Measurements from ENCODE around the gene PTTG2. TPM values are rescaled to one million over a fixed set of nuclear protein-coding genes. Genes with fewer than 3 reads are reported as not detected.

Gene PTTG2
- total RNA-seq, 3 donors from 2014 or later: 1.3 TPM; not detected in 2

DNA sequence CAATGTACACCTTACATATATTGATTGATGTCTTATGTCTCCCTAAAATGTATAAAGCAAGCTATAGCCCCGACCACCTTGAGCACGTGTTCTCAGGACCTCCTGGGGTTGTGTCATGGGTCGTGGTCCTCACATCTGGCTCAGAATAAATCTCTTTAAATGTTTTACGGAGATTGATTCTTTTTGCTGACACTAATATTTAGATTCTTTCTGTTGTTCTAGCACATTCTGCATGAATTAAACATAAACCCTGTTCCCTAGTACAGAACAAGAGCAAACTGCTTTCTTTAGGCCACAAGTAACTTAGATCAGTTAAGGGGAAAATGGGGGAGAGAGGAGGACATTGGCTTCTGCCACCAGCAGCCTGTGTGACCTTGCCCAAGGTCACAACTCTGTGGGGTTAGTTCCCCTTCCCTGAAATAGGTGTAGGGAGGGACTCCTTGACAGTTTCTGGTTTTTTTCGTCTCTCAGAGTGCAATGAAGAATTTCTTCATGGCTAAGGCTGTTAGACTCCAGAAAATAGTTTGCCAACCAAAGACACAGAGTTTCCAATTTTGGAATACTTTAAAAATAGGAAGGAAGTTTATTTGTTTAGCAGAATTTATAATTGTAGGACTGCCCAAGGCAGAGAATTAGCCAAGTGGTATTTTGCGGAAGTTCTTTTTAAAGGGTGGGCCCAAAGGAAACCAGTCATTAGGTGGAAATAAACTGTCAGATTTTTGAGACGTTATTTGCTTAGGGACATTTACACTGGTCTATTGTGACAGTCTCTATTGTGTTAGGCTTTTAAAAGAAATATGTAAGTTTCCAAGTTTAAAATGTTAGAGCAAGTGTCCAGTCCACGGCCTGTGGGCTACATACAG is 29.4 kb downstream of the PTTG2 start:
- Histone ChIP-seq H3K4me1 (no peaks in the 10 kb centered on the region), H3K27ac (peak overlapping the region; percentile 41 to 50)

DNA sequence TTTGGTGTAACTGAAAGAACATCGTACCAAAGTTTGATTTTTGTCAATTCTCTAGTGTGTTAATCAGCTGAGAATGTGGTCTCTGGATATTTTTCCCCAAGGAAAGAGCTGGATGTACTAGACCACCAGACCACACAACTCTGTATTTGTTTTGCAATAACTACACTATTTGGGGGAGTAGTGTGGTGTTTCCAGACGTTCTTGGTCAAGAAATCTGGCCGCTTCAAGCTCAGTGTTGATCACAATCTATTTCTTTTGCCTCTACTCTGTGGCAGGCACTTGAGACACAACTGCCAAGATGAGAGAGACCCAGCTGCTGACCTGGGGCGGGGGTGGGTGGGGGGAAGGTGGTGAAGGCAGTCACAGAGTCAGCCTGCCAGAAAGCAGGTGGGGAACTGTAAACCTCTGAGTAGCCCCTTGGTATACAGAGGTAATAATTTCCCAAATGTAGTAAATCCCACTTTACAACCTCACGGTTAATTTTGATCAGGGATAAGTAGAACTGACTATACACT is 30.6 kb downstream of the PTTG2 start:
- peak overlapping the region; percentile 50 to 57 for H3K27ac ChIP-seq
- H3K4me1 ChIP-seq: no peaks in the 10 kb centered on the region
- no peaks in the 10 kb centered on the region for H3K9me3 ChIP-seq

More for the DNA sequence above, 29.4 kb downstream of the PTTG2 start:
- intact Hi-C loops (cut with DNase I; ENCODE audit: low total_unique reads): no loop called here
- Histone ChIP-seq H3K36me3 (no peaks in the 10 kb centered on the region), H3K4me3 (no peak overlapping the region), H3K27me3 (no peaks in the 10 kb centered on the region), H3K9me3 (no peaks in the 10 kb centered on the region)
- no peak for DNase-seq (ENCODE audit: low spot score in 2 of 2)
- TF ChIP-seq POLR2AphosphoS5 (IDR thresholded peaks at IDR 0.05) (no peak), POLR2A (IDR thresholded peaks at IDR 0.05) (no peak)
- TF ChIP-seq, protein P1, sequence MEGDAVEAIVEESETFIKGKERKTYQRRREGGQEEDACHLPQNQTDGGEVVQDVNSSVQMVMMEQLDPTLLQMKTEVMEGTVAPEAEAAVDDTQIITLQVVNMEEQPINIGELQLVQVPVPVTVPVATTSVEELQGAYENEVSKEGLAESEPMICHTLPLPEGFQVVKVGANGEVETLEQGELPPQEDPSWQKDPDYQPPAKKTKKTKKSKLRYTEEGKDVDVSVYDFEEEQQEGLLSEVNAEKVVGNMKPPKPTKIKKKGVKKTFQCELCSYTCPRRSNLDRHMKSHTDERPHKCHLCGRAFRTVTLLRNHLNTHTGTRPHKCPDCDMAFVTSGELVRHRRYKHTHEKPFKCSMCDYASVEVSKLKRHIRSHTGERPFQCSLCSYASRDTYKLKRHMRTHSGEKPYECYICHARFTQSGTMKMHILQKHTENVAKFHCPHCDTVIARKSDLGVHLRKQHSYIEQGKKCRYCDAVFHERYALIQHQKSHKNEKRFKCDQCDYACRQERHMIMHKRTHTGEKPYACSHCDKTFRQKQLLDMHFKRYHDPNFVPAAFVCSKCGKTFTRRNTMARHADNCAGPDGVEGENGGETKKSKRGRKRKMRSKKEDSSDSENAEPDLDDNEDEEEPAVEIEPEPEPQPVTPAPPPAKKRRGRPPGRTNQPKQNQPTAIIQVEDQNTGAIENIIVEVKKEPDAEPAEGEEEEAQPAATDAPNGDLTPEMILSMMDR (IDR thresholded peaks at IDR 0.05): no peak

DNA sequence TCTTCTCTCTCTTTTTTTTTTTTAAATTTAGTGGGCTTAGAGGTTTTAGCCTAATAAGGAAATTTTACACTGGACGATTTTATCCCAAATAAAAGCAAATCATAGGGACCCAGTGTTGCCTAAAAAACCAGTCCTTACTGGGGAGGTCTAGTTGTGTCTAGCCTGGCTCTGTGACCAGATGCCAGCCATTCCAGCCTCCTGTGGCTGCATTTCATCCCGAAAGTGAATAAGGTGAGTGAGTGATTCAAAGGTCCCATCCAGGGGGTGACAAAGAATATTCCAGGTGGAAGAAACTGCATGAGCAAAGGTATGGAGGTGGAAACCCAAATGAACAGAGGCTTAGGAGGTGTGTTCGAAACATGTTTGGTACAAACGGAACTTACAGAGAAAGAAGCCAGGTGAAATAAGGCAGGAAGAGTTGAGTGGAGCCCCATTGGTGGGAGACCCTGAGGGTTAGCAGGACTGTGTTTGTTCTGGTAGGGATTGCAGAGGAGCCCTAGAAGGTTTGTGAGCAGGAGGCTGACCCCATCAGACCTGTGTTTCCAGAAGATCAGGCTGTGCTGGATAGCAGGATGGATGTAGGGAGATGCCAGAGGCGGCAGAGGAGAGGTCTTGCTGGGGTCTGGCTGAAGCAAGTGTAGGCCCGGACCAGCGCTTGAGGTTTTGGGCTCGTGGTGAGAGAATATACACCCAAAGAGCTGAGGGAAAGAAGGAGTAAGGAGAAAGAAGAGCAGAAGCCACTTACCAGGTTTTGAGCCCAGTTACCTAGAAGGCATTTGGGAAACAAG is 31.6 kb downstream of the PTTG2 start:
- Histone ChIP-seq H3K27me3 (no peaks in the 10 kb centered on the region), H3K4me1 (no peaks in the 10 kb centered on the region), H3K27ac (peak overlapping the region in 1 of 2 donors; percentile 21), H3K9me3 (no peaks in the 10 kb centered on the region), H3K4me3 (no peak overlapping the region), H3K36me3 (no peaks in the 10 kb centered on the region)
- no peak for DNase-seq (ENCODE audit: low spot score in 2 of 2)
- TF ChIP-seq POLR2A (IDR thresholded peaks at IDR 0.05): no peak
- TF ChIP-seq, protein P1 (IDR thresholded peaks at IDR 0.05): no peak
- intact Hi-C loops (cut with DNase I; ENCODE audit: low total_unique reads): no loop called here

More for the DNA sequence above, 30.6 kb downstream of the PTTG2 start:
- intact Hi-C loops (cut with DNase I; ENCODE audit: low total_unique reads): no loop called here
- DNase-seq (ENCODE audit: low spot score in 2 of 2): no peak
- Histone ChIP-seq H3K27me3 (no peaks in the 10 kb centered on the region), H3K36me3 (no peaks in the 10 kb centered on the region), H3K4me3 (no peak overlapping the region)
- TF ChIP-seq POLR2A (IDR thresholded peaks at IDR 0.05) (no peak), POLR2AphosphoS5 (IDR thresholded peaks at IDR 0.05) (no peak)
- TF ChIP-seq, protein P1 (IDR thresholded peaks at IDR 0.05): no peak

DNA sequence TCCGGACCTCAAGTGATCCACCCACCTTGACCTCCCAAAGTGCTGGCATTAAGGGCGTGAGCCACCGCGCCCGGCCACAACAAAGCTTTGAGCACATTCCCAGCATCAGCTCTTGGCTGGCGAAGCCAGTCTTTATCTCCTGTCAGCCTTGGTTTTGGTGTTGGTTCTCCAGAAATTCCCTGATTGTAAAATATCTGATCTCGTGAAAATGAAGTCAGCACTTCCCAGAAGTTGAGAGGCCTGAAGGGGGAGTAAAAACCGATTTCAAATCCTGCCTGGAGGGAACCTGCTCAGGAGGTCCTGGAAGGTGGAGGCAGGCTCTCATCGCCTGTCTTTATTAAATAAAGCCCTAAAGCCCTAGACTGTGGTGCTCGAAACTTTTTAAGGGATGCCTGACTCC is 33.6 kb downstream of the PTTG2 start:
- H3K4me3 ChIP-seq: no peak overlapping the region
- no peaks in the 10 kb centered on the region for H3K36me3 ChIP-seq
- H3K27me3 ChIP-seq: no peaks in the 10 kb centered on the region
- DNase-seq (ENCODE audit: low spot score in 2 of 2): no peak
- H3K9me3 ChIP-seq: no peaks in the 10 kb centered on the region
- no peak overlapping the region for H3K27ac ChIP-seq
- no peaks in the 10 kb centered on the region for H3K4me1 ChIP-seq
- intact Hi-C loops (cut with DNase I; ENCODE audit: low total_unique reads): no loop called here
- TF ChIP-seq POLR2AphosphoS5 (IDR thresholded peaks at IDR 0.05) (no peak), POLR2A (IDR thresholded peaks at IDR 0.05) (no peak)
- TF ChIP-seq, protein P1 (IDR thresholded peaks at IDR 0.05): no peak
